WTC11 (cell line): ENCODE data around the gene MEN1. TPM values are rescaled to one million over a fixed set of nuclear protein-coding genes. Genes with fewer than 3 reads are reported as not detected.
A peak's percentile ranks its signal among the peaks of the same experiment; 100 is the strongest.

Source experiments
- ATAC-seq: fragments of 200-7000 bp; cut with Tn5 transposase; 2 replicates; pipeline ENCODE4 v1.10.0; 2021; ENCODE audit warnings: mild to moderate bottlenecking, moderate library complexity
- CTCF ChIA-PET: fragments of 300-600 bp; sonication (Branson Sonifier 250); formaldehyde crosslinking; loops from one replicate; lab custom pipeline; 2021; ENCODE audit warnings: antibody characterized with exemption; lab: Charles Lee
- POLR2A ChIA-PET: fragments of 350-600 bp; sonication (Branson Sonifier 250); formaldehyde crosslinking; loops from one replicate; lab custom pipeline; 2021; ENCODE audit warnings: antibody characterized with exemption; lab: Charles Lee
- DNase-seq: peaks from one replicate; pipeline ENCODE4 v3.0.0; 2021; ENCODE audit warnings: low spot score
- H3K27ac Mint-ChIP-seq: 2 replicates; pipeline ENCODE4 v1.8.0; 2021; ENCODE audit warnings: mixed read lengths
- H3K27me3 Mint-ChIP-seq: 2 replicates; pipeline ENCODE4 v1.8.0; 2021; ENCODE audit warnings: low read depth, mild to moderate bottlenecking, moderate library complexity, mixed read lengths
- H3K36me3 Mint-ChIP-seq: 2 replicates; pipeline ENCODE4 v1.8.0; 2021; ENCODE audit warnings: mixed read lengths
- H3K4me1 Mint-ChIP-seq: 2 replicates; pipeline ENCODE4 v1.8.0; 2022; ENCODE audit warnings: mixed read lengths
- H3K4me3 Mint-ChIP-seq: 2 replicates; pipeline ENCODE4 v1.8.0; 2021; ENCODE audit warnings: mild to moderate bottlenecking, moderate library complexity, mixed read lengths
- H3K9me3 Mint-ChIP-seq: 2 replicates; pipeline ENCODE4 v1.8.0; 2021; ENCODE audit warnings: mixed read lengths
- ATF1 ChIP-seq: sonication (generic); formaldehyde crosslinking; IDR thresholded peaks from 2 replicates; pipeline ENCODE4 v1.8.1; 2023; ENCODE audit warnings: mild to moderate bottlenecking, moderate library complexity, missing genetic modification reagents
- CDX4 ChIP-seq: fragments of 250-450 bp; sonication (Bioruptor Pico); IDR thresholded peaks from 2 replicates; pipeline ENCODE4 v1.9.0; 2021; ENCODE audit warnings: moderate library complexity, mild to moderate bottlenecking, inconsistent platforms, borderline replicate concordance
- E2F4 ChIP-seq: sonication (generic); formaldehyde crosslinking; IDR thresholded peaks from 2 replicates; pipeline ENCODE4 v1.8.1; 2022; ENCODE audit warnings: low read depth, mild to moderate bottlenecking, moderate library complexity, missing genetic modification reagents, borderline replicate concordance
- FOXP1 ChIP-seq: sonication (generic); formaldehyde crosslinking; IDR thresholded peaks from 2 replicates; pipeline ENCODE4 v1.8.0; 2022; ENCODE audit warnings: missing genetic modification reagents, mild to moderate bottlenecking, moderate library complexity, borderline replicate concordance
- JUN ChIP-seq: sonication (generic); formaldehyde crosslinking; IDR thresholded peaks from 2 replicates; pipeline ENCODE4 v1.8.0; 2023; ENCODE audit warnings: mild to moderate bottlenecking, missing genetic modification reagents
- MXD4 ChIP-seq: fragments of 250-450 bp; sonication (Bioruptor Pico); IDR thresholded peaks from 2 replicates; pipeline ENCODE4 v1.8.0; 2021; ENCODE audit warnings: mild to moderate bottlenecking, moderate library complexity, borderline replicate concordance
- NFATC4 ChIP-seq: fragments of 250-450 bp; sonication (Bioruptor Pico); IDR thresholded peaks from 2 replicates; pipeline ENCODE4 v1.9.0; 2021; ENCODE audit warnings: mild to moderate bottlenecking
- NR2C2 ChIP-seq: sonication (generic); formaldehyde crosslinking; IDR thresholded peaks from 2 replicates; pipeline ENCODE4 v1.8.0; 2022; ENCODE audit warnings: mild to moderate bottlenecking, missing genetic modification reagents
- SOX15 ChIP-seq: fragments of 250-450 bp; sonication (Bioruptor Pico); IDR thresholded peaks from 2 replicates; pipeline ENCODE4 v1.9.0; 2021; ENCODE audit warnings: mild to moderate bottlenecking
- SP1 ChIP-seq: sonication (generic); formaldehyde crosslinking; conservative IDR thresholded peaks from 2 replicates; pipeline ENCODE4 v1.8.1; 2022; ENCODE audit warnings: missing genetic modification reagents
- ZBTB21 ChIP-seq: sonication (generic); formaldehyde crosslinking; IDR thresholded peaks from 2 replicates; pipeline ENCODE4 v1.8.1; 2023; ENCODE audit warnings: mild to moderate bottlenecking, missing genetic modification reagents, borderline replicate concordance
- ZMAT4 ChIP-seq: fragments of 250-450 bp; sonication (Bioruptor Pico); IDR thresholded peaks from 2 replicates; pipeline ENCODE4 v1.9.0; 2021; ENCODE audit warnings: mild to moderate bottlenecking
- ZNF396 ChIP-seq: fragments of 250-450 bp; sonication (Bioruptor Pico); IDR thresholded peaks from 2 replicates; pipeline ENCODE4 v1.8.0; 2021; ENCODE audit warnings: mild to moderate bottlenecking, moderate library complexity, borderline replicate concordance
- total RNA-seq: library from RNA; stranded (reverse); gene quantifications from 3 replicates; pipeline ENCODE4 v1.2.3, GENCODE V29; 2021
- TF ChIP-seq, protein P1 (sequence below): fragments of 250-450 bp; sonication (Bioruptor Pico); conservative IDR thresholded peaks from 2 replicates; pipeline ENCODE4 v1.9.0; 2021; ENCODE audit warnings: mild to moderate bottlenecking
- TF ChIP-seq, protein P2 (sequence below): sonication (generic); formaldehyde crosslinking; IDR thresholded peaks from 2 replicates; pipeline ENCODE4 v1.8.1; 2023; ENCODE audit warnings: mild to moderate bottlenecking, missing genetic modification reagents, moderate library complexity
- TF ChIP-seq, protein P3 (sequence below): sonication (generic); formaldehyde crosslinking; IDR thresholded peaks from 2 replicates; pipeline ENCODE4 v1.8.1; 2023; ENCODE audit warnings: mild to moderate bottlenecking, missing genetic modification reagents
- TF ChIP-seq, protein P4 (sequence below): sonication (generic); formaldehyde crosslinking; conservative IDR thresholded peaks from 2 replicates; pipeline ENCODE4 v1.8.1; 2023; ENCODE audit warnings: mild to moderate bottlenecking, low read depth, missing genetic modification reagents, moderate library complexity
- TF ChIP-seq, protein P5 (sequence below): fragments of 250-450 bp; sonication (Bioruptor Pico); IDR thresholded peaks from 2 replicates; pipeline ENCODE4 v1.9.0; 2021; ENCODE audit warnings: mild to moderate bottlenecking

MEN1 gene
- total RNA-seq, 1 experiment from 2014 or later: 47.1 TPM

GRCh38 chr11:64770120-64770519 is 40.2 kb downstream of the MEN1 start (continued):
- TF ChIP-seq, protein P1, sequence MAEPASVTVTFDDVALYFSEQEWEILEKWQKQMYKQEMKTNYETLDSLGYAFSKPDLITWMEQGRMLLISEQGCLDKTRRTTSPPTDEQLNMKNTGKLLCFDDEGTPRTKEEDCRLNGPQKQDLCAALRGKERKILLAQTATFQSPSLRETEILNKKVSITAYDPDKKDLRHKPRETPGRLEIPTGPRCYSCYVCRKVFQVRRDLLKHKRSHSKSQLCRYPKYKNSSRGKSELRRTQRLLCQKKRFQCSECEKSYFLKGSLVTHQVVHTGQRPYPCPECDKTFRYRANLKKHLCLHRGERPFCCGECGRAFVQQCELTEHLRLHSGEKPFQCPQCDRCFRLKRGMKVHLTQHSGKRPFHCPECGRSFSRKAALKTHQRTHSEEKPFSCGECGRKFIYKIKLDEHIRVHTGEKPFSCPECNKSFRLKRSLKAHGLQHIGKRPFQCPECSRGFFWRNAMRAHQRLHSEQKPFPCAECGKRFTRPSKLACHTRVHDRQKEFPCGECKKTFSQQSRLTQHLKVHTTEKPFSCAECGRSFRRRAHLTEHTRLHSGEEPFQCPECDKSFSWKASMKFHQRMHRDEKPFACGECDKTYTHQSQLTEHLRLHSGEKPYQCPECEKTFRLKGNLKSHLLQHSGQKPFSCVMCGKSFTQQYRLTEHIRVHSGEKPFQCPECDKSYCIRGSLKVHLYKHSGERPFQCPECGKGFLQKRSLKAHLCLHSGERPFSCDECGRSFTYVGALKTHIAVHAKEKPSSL (CRISPR knock-in tag): no peak
- TF ChIP-seq ATF1: no peak
- TF ChIP-seq, protein P2, sequence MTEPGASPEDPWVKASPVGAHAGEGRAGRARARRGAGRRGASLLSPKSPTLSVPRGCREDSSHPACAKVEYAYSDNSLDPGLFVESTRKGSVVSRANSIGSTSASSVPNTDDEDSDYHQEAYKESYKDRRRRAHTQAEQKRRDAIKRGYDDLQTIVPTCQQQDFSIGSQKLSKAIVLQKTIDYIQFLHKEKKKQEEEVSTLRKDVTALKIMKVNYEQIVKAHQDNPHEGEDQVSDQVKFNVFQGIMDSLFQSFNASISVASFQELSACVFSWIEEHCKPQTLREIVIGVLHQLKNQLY: no peak

- no peak overlapping the region for H3K4me3 Mint-ChIP-seq
- H3K4me1 Mint-ChIP-seq: peaks cover 33% of the 10 kb centered on the region
- H3K27ac Mint-ChIP-seq: peak overlapping the region; percentile 84
- ATAC-seq: no peak
- H3K27me3 Mint-ChIP-seq: no peaks in the 10 kb centered on the region
- CTCF ChIA-PET: interaction anchor here (1.4 kb wide), 1 partner anchor 26 kb away, joined by 4 read pairs; no protein-coding TSS in a partner anchor
- no peaks in the 10 kb centered on the region for H3K9me3 Mint-ChIP-seq
- no peak for DNase-seq
- no peak for TF ChIP-seq NFATC4 (CRISPR knock-in tag)
- no peak for TF ChIP-seq E2F4
- TF ChIP-seq ZNF396 (CRISPR knock-in tag): no peak
- TF ChIP-seq CDX4 (CRISPR knock-in tag): no peak
- no peak for TF ChIP-seq NR2C2 (CRISPR knock-in tag)
- TF ChIP-seq JUN (CRISPR knock-in tag): no peak
- no peak for TF ChIP-seq ZMAT4 (CRISPR knock-in tag)
- no peak for TF ChIP-seq ZBTB21
- TF ChIP-seq, protein P3, sequence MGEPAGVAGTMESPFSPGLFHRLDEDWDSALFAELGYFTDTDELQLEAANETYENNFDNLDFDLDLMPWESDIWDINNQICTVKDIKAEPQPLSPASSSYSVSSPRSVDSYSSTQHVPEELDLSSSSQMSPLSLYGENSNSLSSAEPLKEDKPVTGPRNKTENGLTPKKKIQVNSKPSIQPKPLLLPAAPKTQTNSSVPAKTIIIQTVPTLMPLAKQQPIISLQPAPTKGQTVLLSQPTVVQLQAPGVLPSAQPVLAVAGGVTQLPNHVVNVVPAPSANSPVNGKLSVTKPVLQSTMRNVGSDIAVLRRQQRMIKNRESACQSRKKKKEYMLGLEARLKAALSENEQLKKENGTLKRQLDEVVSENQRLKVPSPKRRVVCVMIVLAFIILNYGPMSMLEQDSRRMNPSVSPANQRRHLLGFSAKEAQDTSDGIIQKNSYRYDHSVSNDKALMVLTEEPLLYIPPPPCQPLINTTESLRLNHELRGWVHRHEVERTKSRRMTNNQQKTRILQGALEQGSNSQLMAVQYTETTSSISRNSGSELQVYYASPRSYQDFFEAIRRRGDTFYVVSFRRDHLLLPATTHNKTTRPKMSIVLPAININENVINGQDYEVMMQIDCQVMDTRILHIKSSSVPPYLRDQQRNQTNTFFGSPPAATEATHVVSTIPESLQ: no peak
- TF ChIP-seq MXD4 (CRISPR knock-in tag): no peak
- TF ChIP-seq, protein P4, sequence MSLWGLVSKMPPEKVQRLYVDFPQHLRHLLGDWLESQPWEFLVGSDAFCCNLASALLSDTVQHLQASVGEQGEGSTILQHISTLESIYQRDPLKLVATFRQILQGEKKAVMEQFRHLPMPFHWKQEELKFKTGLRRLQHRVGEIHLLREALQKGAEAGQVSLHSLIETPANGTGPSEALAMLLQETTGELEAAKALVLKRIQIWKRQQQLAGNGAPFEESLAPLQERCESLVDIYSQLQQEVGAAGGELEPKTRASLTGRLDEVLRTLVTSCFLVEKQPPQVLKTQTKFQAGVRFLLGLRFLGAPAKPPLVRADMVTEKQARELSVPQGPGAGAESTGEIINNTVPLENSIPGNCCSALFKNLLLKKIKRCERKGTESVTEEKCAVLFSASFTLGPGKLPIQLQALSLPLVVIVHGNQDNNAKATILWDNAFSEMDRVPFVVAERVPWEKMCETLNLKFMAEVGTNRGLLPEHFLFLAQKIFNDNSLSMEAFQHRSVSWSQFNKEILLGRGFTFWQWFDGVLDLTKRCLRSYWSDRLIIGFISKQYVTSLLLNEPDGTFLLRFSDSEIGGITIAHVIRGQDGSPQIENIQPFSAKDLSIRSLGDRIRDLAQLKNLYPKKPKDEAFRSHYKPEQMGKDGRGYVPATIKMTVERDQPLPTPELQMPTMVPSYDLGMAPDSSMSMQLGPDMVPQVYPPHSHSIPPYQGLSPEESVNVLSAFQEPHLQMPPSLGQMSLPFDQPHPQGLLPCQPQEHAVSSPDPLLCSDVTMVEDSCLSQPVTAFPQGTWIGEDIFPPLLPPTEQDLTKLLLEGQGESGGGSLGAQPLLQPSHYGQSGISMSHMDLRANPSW (CRISPR knock-in tag): no peak
- no peak for TF ChIP-seq SOX15 (CRISPR knock-in tag)
- TF ChIP-seq SP1 (CRISPR knock-in tag): no peak
- no peak for TF ChIP-seq FOXP1 (CRISPR knock-in tag)
- TF ChIP-seq, protein P5, sequence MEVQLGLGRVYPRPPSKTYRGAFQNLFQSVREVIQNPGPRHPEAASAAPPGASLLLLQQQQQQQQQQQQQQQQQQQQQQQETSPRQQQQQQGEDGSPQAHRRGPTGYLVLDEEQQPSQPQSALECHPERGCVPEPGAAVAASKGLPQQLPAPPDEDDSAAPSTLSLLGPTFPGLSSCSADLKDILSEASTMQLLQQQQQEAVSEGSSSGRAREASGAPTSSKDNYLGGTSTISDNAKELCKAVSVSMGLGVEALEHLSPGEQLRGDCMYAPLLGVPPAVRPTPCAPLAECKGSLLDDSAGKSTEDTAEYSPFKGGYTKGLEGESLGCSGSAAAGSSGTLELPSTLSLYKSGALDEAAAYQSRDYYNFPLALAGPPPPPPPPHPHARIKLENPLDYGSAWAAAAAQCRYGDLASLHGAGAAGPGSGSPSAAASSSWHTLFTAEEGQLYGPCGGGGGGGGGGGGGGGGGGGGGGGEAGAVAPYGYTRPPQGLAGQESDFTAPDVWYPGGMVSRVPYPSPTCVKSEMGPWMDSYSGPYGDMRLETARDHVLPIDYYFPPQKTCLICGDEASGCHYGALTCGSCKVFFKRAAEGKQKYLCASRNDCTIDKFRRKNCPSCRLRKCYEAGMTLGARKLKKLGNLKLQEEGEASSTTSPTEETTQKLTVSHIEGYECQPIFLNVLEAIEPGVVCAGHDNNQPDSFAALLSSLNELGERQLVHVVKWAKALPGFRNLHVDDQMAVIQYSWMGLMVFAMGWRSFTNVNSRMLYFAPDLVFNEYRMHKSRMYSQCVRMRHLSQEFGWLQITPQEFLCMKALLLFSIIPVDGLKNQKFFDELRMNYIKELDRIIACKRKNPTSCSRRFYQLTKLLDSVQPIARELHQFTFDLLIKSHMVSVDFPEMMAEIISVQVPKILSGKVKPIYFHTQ (CRISPR knock-in tag): no peak
- TF ChIP-seq, all 79 proteins: peak for 0
- POLR2A ChIA-PET: no interaction called here
- peaks cover 90% of the 10 kb centered on the region for H3K36me3 Mint-ChIP-seq
These were observed 41.1 kb downstream of the MEN1 start for GRCh38 chr11:64769283-64769682.
